GM23248 (cell line): Measurements from ENCODE around the gene NEURL4.

Source experiments
- EZH2 ChIP-seq: fragments of 200-600 bp; sonication (generic); IDR thresholded peaks from 2 replicates; pipeline ENCODE4 v1.6.1; 2018; ENCODE audit warnings: antibody characterized with exemption, mild to moderate bottlenecking; ENCODE audit not compliant: insufficient read depth, poor library complexity, severe bottlenecking
- EZH2phosphoT487 ChIP-seq: fragments of 200-600 bp; sonication (generic); IDR thresholded peaks from 2 replicates; pipeline ENCODE4 v1.6.1; 2018; ENCODE audit warnings: antibody characterized with exemption, moderate library complexity, mild to moderate bottlenecking, low read depth; ENCODE audit not compliant: insufficient read depth

GRCh38 chr17:7281074-7281952 lies 47.8 kb downstream of the NEURL4 start, which contains the start of gene SLC2A4:
- no peak for TF ChIP-seq EZH2
- TF ChIP-seq EZH2phosphoT487 = no peak
